IMR-90 (cell line): ENCODE measurements around the gene TTC39B. TPM values are rescaled to one million over a fixed set of nuclear protein-coding genes. Genes with fewer than 3 reads are reported as not detected.

Experiments
- ATAC-seq: fragments of 200-7000 bp; cut with Tn5 transposase; 2 replicates; pipeline ENCODE4 v1.9.1; 2020; ENCODE audit warnings: low read depth, mild to moderate bottlenecking, moderate library complexity
- BruUV-seq: library from RNA; stranded (reverse); fragments of 400-500 nt; replicated peaks from 2 replicates; lab custom pipeline; 2021; lab: Mats Ljungman, UMichigan
- CTCF ChIA-PET: fragments of 300-600 bp; formaldehyde crosslinking; extraction: SDS; loops from one replicate; lab custom pipeline; 2021; ENCODE audit warnings: antibody characterized with exemption; lab: Yijun Ruan, JAX
- POLR2A ChIA-PET: fragments of 300-600 bp; sonication (Branson Sonifier 250); formaldehyde crosslinking; loops from one replicate; lab custom pipeline; 2022; ENCODE audit warnings: antibody characterized with exemption; ENCODE audit not compliant: unreplicated experiment; lab: Charles Lee
- DNase-seq: peaks from one replicate; pipeline ENCODE4 v3.0.0; 2013
- H2AFZ ChIP-seq: replicated peaks from 2 replicates; pipeline ENCODE3; 2013; ENCODE audit warnings: low read length, mild to moderate bottlenecking; ENCODE audit not compliant: poor library complexity
- H2AK5ac ChIP-seq: 2 replicates; pipeline ENCODE4 v1.6.1; 2013; ENCODE audit warnings: low read depth, low read length, inconsistent platforms
- H2AK9ac ChIP-seq: replicated peaks from 2 replicates; pipeline ENCODE3; 2013; ENCODE audit warnings: mild to moderate bottlenecking, low read depth, low read length, moderate library complexity; ENCODE audit not compliant: poor library complexity
- H2BK120ac ChIP-seq: 2 replicates; pipeline ENCODE4 v1.6.1; 2013; ENCODE audit warnings: low read depth, low read length, inconsistent platforms
- H2BK15ac ChIP-seq: 3 replicates; pipeline ENCODE4 v1.6.1; 2013; ENCODE audit warnings: low read depth, low read length, inconsistent platforms
- H2BK20ac ChIP-seq: 2 replicates; pipeline ENCODE4 v1.6.1; 2013; ENCODE audit warnings: low read depth, mild to moderate bottlenecking, inconsistent platforms, low read length, moderate library complexity
- H2BK5ac ChIP-seq: 2 replicates; pipeline ENCODE4 v1.6.1; 2013; ENCODE audit warnings: mild to moderate bottlenecking, low read depth, low read length, inconsistent platforms; ENCODE audit not compliant: poor library complexity, severe bottlenecking
- H3K14ac ChIP-seq: replicated peaks from 2 replicates; pipeline ENCODE4 v1.6.1; 2013; ENCODE audit warnings: low read depth, low read length, inconsistent platforms
- H3K18ac ChIP-seq: 2 replicates; pipeline ENCODE4 v1.6.1; 2013; ENCODE audit warnings: low read depth, low read length, control low read depth
- H3K23ac ChIP-seq: 2 replicates; pipeline ENCODE4 v1.6.1; 2013; ENCODE audit warnings: low read depth, low read length, inconsistent platforms
- H3K27ac ChIP-seq: 2 replicates; pipeline ENCODE4 v1.5.1; 2013; ENCODE audit warnings: mild to moderate bottlenecking, control low read depth, low read length; ENCODE audit not compliant: insufficient read depth
- H3K27me3 ChIP-seq: 2 replicates; pipeline ENCODE4 v1.6.1; 2013; ENCODE audit warnings: low read length; ENCODE audit not compliant: control insufficient read depth, insufficient read depth
- H3K36me3 ChIP-seq: 2 replicates; pipeline ENCODE4 v1.6.1; 2013; ENCODE audit warnings: low read length, mixed read lengths; ENCODE audit not compliant: control insufficient read depth, insufficient read depth
- H3K4ac ChIP-seq: 2 replicates; pipeline ENCODE4 v1.6.1; 2013; ENCODE audit warnings: low read depth, low read length, inconsistent platforms
- H3K4me1 ChIP-seq: 2 replicates; pipeline ENCODE4 v1.6.1; 2013; ENCODE audit warnings: low read length, mixed read lengths; ENCODE audit not compliant: control insufficient read depth, insufficient read depth
- H3K4me2 ChIP-seq: 2 replicates; pipeline ENCODE4 v1.6.1; 2013; ENCODE audit warnings: low read depth, mild to moderate bottlenecking, control low read depth, low read length, moderate library complexity
- H3K4me3 ChIP-seq: 2 replicates; pipeline ENCODE4 v1.5.1; 2013; ENCODE audit warnings: low read depth, mild to moderate bottlenecking, control low read depth, low read length, moderate library complexity; ENCODE audit not compliant: insufficient read depth
- H3K56ac ChIP-seq: 2 replicates; pipeline ENCODE4 v1.6.1; 2013; ENCODE audit warnings: low read length, inconsistent platforms; ENCODE audit not compliant: insufficient read depth; ENCODE audit errors: extremely low read depth
- H3K79me1 ChIP-seq, 2 experiments: 2 replicates each; pipeline ENCODE4 v1.6.1; 2013; ENCODE audit warnings: low read length in 2 of 2, inconsistent platforms in 1 of 2, low read depth in 1 of 2
- H3K9ac ChIP-seq: 2 replicates; pipeline ENCODE4 v1.6.1; 2013; ENCODE audit warnings: low read depth, low read length, control low read depth
- H3K9me1 ChIP-seq: 2 replicates; pipeline ENCODE4 v1.6.1; 2013; ENCODE audit warnings: low read length, inconsistent platforms; ENCODE audit not compliant: insufficient read depth
- H3K9me3 ChIP-seq: 2 replicates; pipeline ENCODE4 v1.6.1; 2013; ENCODE audit warnings: low read length; ENCODE audit not compliant: control insufficient read depth, insufficient read depth
- H4K20me1 ChIP-seq: 2 replicates; pipeline ENCODE4 v1.6.1; 2013; ENCODE audit warnings: low read length, inconsistent platforms; ENCODE audit not compliant: insufficient read depth
- H4K5ac ChIP-seq: 2 replicates; pipeline ENCODE4 v1.6.1; 2013; ENCODE audit warnings: mild to moderate bottlenecking, low read depth, low read length, control low read depth
- H4K8ac ChIP-seq, 2 experiments: 2 replicates each; pipeline ENCODE4 v1.6.1; 2013; ENCODE audit warnings: low read depth in 2 of 2, low read length in 2 of 2, control low read depth in 1 of 2, inconsistent platforms in 1 of 2
- H4K91ac ChIP-seq: 2 replicates; pipeline ENCODE4 v1.6.1; 2013; ENCODE audit warnings: low read depth, low read length, inconsistent platforms; ENCODE audit not compliant: insufficient read depth
- BHLHE40 ChIP-seq: fragments of 150-350 bp; IDR thresholded peaks from 2 replicates; pipeline ENCODE4 v1.6.1; 2016; ENCODE audit warnings: mild to moderate bottlenecking, low read depth, low read length
- CHD1 ChIP-seq: IDR thresholded peaks from 2 replicates; pipeline ENCODE4 v1.6.1; 2012; ENCODE audit warnings: low read depth, low read length, improper control_type of control experiment
- CTCF ChIP-seq: conservative IDR thresholded peaks from 2 replicates; pipeline ENCODE4 v1.5.1; 2012; ENCODE audit warnings: mild to moderate bottlenecking, low read depth, low read length, improper control_type of control experiment
- ELK1 ChIP-seq: fragments of 150-350 bp; IDR thresholded peaks from 2 replicates; pipeline ENCODE4 v1.6.1; 2016; ENCODE audit warnings: low read depth, mild to moderate bottlenecking, low read length, moderate library complexity, borderline replicate concordance
- FOS ChIP-seq: fragments of 150-350 bp; IDR thresholded peaks from 2 replicates; pipeline ENCODE4 v1.6.1; 2016; ENCODE audit warnings: low read depth, low read length
- MAFK ChIP-seq: IDR thresholded peaks from 2 replicates; pipeline ENCODE4 v1.6.1; 2012; ENCODE audit warnings: low read depth, low read length, improper control_type of control experiment
- MAZ ChIP-seq: IDR thresholded peaks from 2 replicates; pipeline ENCODE4 v1.6.1; 2012; ENCODE audit warnings: low read depth, mild to moderate bottlenecking, low read length, improper control_type of control experiment, moderate library complexity, borderline replicate concordance
- MXI1 ChIP-seq: IDR thresholded peaks from 2 replicates; pipeline ENCODE4 v1.6.1; 2012; ENCODE audit warnings: low read depth, mild to moderate bottlenecking, low read length, moderate library complexity, borderline replicate concordance
- NFE2L2 ChIP-seq: fragments of 150-350 bp; IDR thresholded peaks from 2 replicates; pipeline ENCODE4 v1.6.1; 2016; ENCODE audit warnings: low read depth, mild to moderate bottlenecking, low read length
- RAD21 ChIP-seq: IDR thresholded peaks from 2 replicates; pipeline ENCODE4 v1.6.1; 2012; ENCODE audit warnings: low read length, improper control_type of control experiment
- RFX5 ChIP-seq: IDR thresholded peaks from 2 replicates; pipeline ENCODE4 v1.8.0; 2012; ENCODE audit warnings: low read depth, mild to moderate bottlenecking, low read length, moderate library complexity
- SMC3 ChIP-seq: fragments of 150-350 bp; IDR thresholded peaks from 2 replicates; pipeline ENCODE4 v1.6.1; 2016; ENCODE audit warnings: low read depth, mild to moderate bottlenecking, antibody characterized with exemption, low read length, moderate library complexity
- USF2 ChIP-seq: fragments of 150-350 bp; IDR thresholded peaks from 2 replicates; pipeline ENCODE4 v1.6.1; 2017; ENCODE audit warnings: mild to moderate bottlenecking, antibody characterized with exemption, low read length, low read depth
- WGBS, 2 experiments: methylation state at CpG; one replicate each; pipeline versions ENCODE4 v1.1.5 to v1.1.7; 2013; ENCODE audit warnings: missing lambda C conversion rate in 2 of 2; ENCODE audit not compliant: insufficient read length in 1 of 2; ENCODE audit errors: extremely low coverage in 2 of 2; 5-methylcytosine and 5-hydroxymethylcytosine counted together
- dilution Hi-C: fragments of 300-500 bp; cut with HindIII; formaldehyde crosslinking; loops from one replicate; pipeline ENCODE4 v1.14.3; 2018; ENCODE audit warnings: low sequenced_read_pairs; ENCODE audit not compliant: unreplicated experiment
- in situ Hi-C: fragments of 300-500 bp; cut with MboI; formaldehyde crosslinking; loops from 3 replicates; pipeline ENCODE4 v1.14.3; 2019; ENCODE audit warnings: low sequenced_read_pairs, inconsistent platforms, mixed read lengths
- intact Hi-C: fragments of 100-400 bp; cut with micrococcal nuclease; formaldehyde crosslinking; loops from 2 replicates; pipeline ENCODE4 v1.10.0; 2022
- polyA plus RNA-seq, 3 experiments: library from polyadenylated mRNA; depleted of rRNA; stranded (reverse); fragments of >200 nt; gene quantifications; 2 replicates each; pipeline ENCODE4 v1.2.3, GENCODE V29; 2012; ENCODE audit warnings: low replicate concordance in 1 of 3
- total RNA-seq: library from RNA; depleted of rRNA; stranded (reverse); fragments of >200 nt; gene quantifications from 2 replicates; pipeline ENCODE4 v1.2.3, GENCODE V29; 2012

Gene TTC39B
- total and polyA plus RNA-seq, 2 of the 4 experiments (the other 2 are of a cell fraction): 2.5 to 12.2 TPM

- TF ChIP-seq MXI1: no peak
Observed at GRCh38 chr9:15135164-15135792, 171.7 kb downstream of the TTC39B start (continued).

GRCh38 chr9:15133488-15133887 is 173.5 kb downstream of the TTC39B start:
- H2AFZ ChIP-seq: no peak overlapping the region
- TF ChIP-seq MAFK (no peak), MAZ (no peak), CTCF (no peak), NFE2L2 (no peak), ELK1 (no peak), SMC3 (no peak), CHD1 (no peak), USF2 (no peak), RAD21 (no peak), MXI1 (no peak), RFX5 (no peak), FOS (no peak), BHLHE40 (no peak)

More at GRCh38 chr9:15133488-15133887, 173.5 kb downstream of the TTC39B start:
- ATAC-seq: no peak
- Histone ChIP-seq H4K8ac (no peak overlapping the region), H2BK20ac (no peak overlapping the region), H3K27ac (no peak overlapping the region), H2BK5ac (no peak overlapping the region), H3K23ac (no peak overlapping the region), H4K91ac (no peak overlapping the region), H3K9me3 (no peaks in the 10 kb centered on the region), H3K9me1 (no peaks in the 10 kb centered on the region), H3K4me2 (no peak overlapping the region), H3K18ac (no peak overlapping the region), H3K9ac (no peak overlapping the region), H3K79me1 (no peaks in the 10 kb centered on the region), H2AK5ac (no peak overlapping the region), H2BK15ac (no peak overlapping the region), H3K4me1 (no peaks in the 10 kb centered on the region), H3K36me3 (no peaks in the 10 kb centered on the region), H4K20me1 (no peaks in the 10 kb centered on the region), H2BK120ac (no peak overlapping the region), H3K4me3 (no peak overlapping the region), H3K27me3 (no peaks in the 10 kb centered on the region; the same call in 1 of the 2 replicates), H2AK9ac (no peak overlapping the region), H3K14ac (no peak overlapping the region), H3K56ac (no peak overlapping the region), H4K5ac (no peak overlapping the region), H3K4ac (no peak overlapping the region)
- WGBS, 2 experiments: no CpG with 5 or more reads among the region's 3 CpGs
- dilution Hi-C loops (no loop called here), in situ Hi-C loops (loop anchor here (10.0 to 25.0 kb wide), 2 partner anchors 59 to 296 kb away; no protein-coding TSS in a partner anchor), intact Hi-C loops (loop anchor here (10.0 kb wide), 1 partner anchor 369 kb away; no protein-coding TSS in a partner anchor)
- POLR2A ChIA-PET: no interaction called here
- CTCF ChIA-PET: no interaction called here
- BruUV-seq: no TSS peak
- no peak for DNase-seq
